Hepatocyte (in vitro differentiated cells): ENCODE measurements around the gene CD70.
"Not testable (repeated sequence)": the region's sequence is repeated elsewhere in the genome, so short reads cannot be mapped to it uniquely, and the experiment has no call there.

Experiments
- EZH2 ChIP-seq: fragments of 200-600 bp; sonication (generic); IDR thresholded peaks from 2 replicates; pipeline ENCODE4 v1.6.1; 2016; ENCODE audit warnings: antibody characterized with exemption, mild to moderate bottlenecking, borderline replicate concordance
- TF ChIP-seq, protein P1 (sequence below): fragments of 200-600 bp; sonication (generic); IDR thresholded peaks from 2 replicates; pipeline ENCODE4 v1.5.1; 2016; ENCODE audit warnings: antibody characterized with exemption, mild to moderate bottlenecking; ENCODE audit not compliant: poor library complexity

DNA sequence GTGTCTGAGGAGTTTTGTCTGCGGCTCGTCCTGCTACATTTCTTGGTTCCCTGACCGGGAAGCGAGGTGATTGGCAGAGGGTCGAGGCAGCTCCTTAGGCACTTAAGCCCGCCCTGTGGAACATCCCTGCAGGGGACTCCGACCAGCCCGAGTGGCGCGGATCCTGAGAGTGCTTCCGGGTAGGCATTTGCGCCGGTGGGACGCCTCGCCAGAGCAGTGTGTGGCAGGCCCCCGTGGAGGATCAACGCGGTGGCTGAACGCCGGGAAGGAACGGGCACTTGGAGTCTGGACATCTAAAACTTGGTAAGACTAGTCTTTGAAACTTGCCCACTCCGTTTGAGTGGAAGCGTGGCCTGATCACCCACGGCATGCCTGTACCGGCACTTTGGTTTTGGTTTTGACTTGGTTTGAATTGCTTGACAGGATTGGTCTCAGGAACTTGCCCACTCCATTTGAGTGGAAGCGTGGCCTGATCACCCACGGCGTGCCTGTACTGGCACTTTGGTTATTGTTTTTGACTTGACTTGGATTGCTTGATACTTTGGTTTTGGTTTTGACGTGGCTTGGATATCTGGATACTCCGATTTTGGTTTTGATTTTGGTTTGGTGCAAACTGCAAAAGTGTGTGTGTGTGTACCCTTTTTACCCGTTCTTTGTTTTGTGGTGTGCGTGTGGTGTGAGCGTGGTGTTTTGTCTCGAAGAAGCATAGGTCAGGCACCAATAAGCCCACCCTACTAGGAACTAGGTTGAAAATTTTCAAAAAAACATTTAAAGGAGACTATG, 6.7 kb upstream of the CD70 start:
- TF ChIP-seq, protein P1, sequence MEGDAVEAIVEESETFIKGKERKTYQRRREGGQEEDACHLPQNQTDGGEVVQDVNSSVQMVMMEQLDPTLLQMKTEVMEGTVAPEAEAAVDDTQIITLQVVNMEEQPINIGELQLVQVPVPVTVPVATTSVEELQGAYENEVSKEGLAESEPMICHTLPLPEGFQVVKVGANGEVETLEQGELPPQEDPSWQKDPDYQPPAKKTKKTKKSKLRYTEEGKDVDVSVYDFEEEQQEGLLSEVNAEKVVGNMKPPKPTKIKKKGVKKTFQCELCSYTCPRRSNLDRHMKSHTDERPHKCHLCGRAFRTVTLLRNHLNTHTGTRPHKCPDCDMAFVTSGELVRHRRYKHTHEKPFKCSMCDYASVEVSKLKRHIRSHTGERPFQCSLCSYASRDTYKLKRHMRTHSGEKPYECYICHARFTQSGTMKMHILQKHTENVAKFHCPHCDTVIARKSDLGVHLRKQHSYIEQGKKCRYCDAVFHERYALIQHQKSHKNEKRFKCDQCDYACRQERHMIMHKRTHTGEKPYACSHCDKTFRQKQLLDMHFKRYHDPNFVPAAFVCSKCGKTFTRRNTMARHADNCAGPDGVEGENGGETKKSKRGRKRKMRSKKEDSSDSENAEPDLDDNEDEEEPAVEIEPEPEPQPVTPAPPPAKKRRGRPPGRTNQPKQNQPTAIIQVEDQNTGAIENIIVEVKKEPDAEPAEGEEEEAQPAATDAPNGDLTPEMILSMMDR: not testable (repeated sequence)
- TF ChIP-seq EZH2: not testable (repeated sequence)
